Keratinocyte (primary cell): ENCODE measurements around the gene AK9. TPM values are rescaled to one million over a fixed set of nuclear protein-coding genes. Genes with fewer than 3 reads are reported as not detected.

Experiments
- DNase-seq: peaks from one replicate; pipeline ENCODE4 v3.0.0-alpha.2; 2011; ENCODE audit warnings: low read depth, missing footprints, low spot score
- FAIRE-seq: peaks from 2 replicates; lab custom pipeline; 2011; peaks lifted over from hg19 to GRCh38; lab: Jason Lieb, UNC
- H2AFZ ChIP-seq: 2 replicates; pipeline ENCODE4 v1.6.0; 2012; ENCODE audit warnings: low read length, control low read depth, inconsistent platforms; ENCODE audit not compliant: control insufficient read depth
- H3K27ac ChIP-seq: 2 replicates; pipeline ENCODE4 v1.5.1; 2011; ENCODE audit warnings: low read length; ENCODE audit not compliant: control insufficient read depth, insufficient read depth
- H3K27me3 ChIP-seq: 3 replicates; pipeline ENCODE4 v1.6.0; 2011; ENCODE audit warnings: low read length; ENCODE audit not compliant: control insufficient read depth, insufficient read depth; ENCODE audit errors: extremely low read depth
- H3K36me3 ChIP-seq, 2 experiments: 2 replicates in 1 of 2; 3 replicates in 1 of 2; pipeline ENCODE4 v1.5.1; 2011; ENCODE audit warnings: low read length in 2 of 2, mild to moderate bottlenecking in 1 of 2; ENCODE audit not compliant: control insufficient read depth in 2 of 2, insufficient read depth in 2 of 2; ENCODE audit errors: extremely low read depth in 1 of 2
- H3K4me1 ChIP-seq: 3 replicates; pipeline ENCODE4 v1.5.1; 2011; ENCODE audit warnings: low read length; ENCODE audit not compliant: control insufficient read depth, insufficient read depth; ENCODE audit errors: extremely low read depth
- H3K4me2 ChIP-seq: 3 replicates; pipeline ENCODE4 v1.6.0; 2011; ENCODE audit warnings: low read depth, low read length; ENCODE audit not compliant: control insufficient read depth, insufficient read depth; ENCODE audit errors: extremely low read depth
- H3K4me3 ChIP-seq, 3 experiments: fragments of 200-600 bp in 1 of 3; sonication (generic) in 1 of 3; 2 replicates in 2 of 3; 3 replicates in 1 of 3; pipeline ENCODE4 v1.5.1; 2011 to 2016; ENCODE audit warnings: low read length in 3 of 3, mild to moderate bottlenecking in 3 of 3, control low read depth in 2 of 3, inconsistent platforms in 1 of 3, low read depth in 1 of 3, mixed read lengths in 1 of 3, mixed run types in 1 of 3, moderate library complexity in 1 of 3; ENCODE audit not compliant: control insufficient read depth in 2 of 3, insufficient read depth in 2 of 3; ENCODE audit errors: extremely low read depth in 1 of 3
- H3K79me2 ChIP-seq: 2 replicates; pipeline ENCODE4 v1.6.0; 2012; ENCODE audit warnings: low read length; ENCODE audit not compliant: control insufficient read depth, insufficient read depth
- H3K9ac ChIP-seq: 3 replicates; pipeline ENCODE4 v1.6.0; 2011; ENCODE audit warnings: low read length; ENCODE audit not compliant: control insufficient read depth, insufficient read depth; ENCODE audit errors: extremely low read depth
- H3K9me1 ChIP-seq: 3 replicates; pipeline ENCODE4 v1.6.0; 2011; ENCODE audit warnings: low read length; ENCODE audit not compliant: control insufficient read depth, insufficient read depth; ENCODE audit errors: extremely low read depth
- H3K9me3 ChIP-seq: 2 replicates; pipeline ENCODE4 v1.5.1; 2012; ENCODE audit warnings: low read depth, low read length; ENCODE audit not compliant: control insufficient read depth
- H4K20me1 ChIP-seq: 3 replicates; pipeline ENCODE4 v1.6.0; 2011; ENCODE audit warnings: low read length; ENCODE audit not compliant: control insufficient read depth, insufficient read depth; ENCODE audit errors: extremely low read depth
- EZH2 ChIP-seq: IDR thresholded peaks from one replicate; pipeline ENCODE4 v1.6.1; 2012; ENCODE audit warnings: inconsistent platforms, mild to moderate bottlenecking, low read length, moderate library complexity
- dilution Hi-C: fragments of 300-500 bp; cut with MboI; formaldehyde crosslinking; loops from one replicate; pipeline ENCODE4 v1.7.0; 2020; ENCODE audit warnings: low sequenced_read_pairs; ENCODE audit not compliant: extremely low pct_ligation_motif_present
- polyA plus RNA-seq, 5 experiments: library from polyadenylated mRNA; depleted of rRNA in 3 of 5; stranded (reverse) in 3 of 5; stranded (forward) in 1 of 5; unstranded in 1 of 5; fragments of >200 nt; gene quantifications; 1 replicate in 1 of 5; 2 replicates in 3 of 5; 3 replicates in 1 of 5; pipeline versions ENCODE4 v1.2.1 to v1.2.3, GENCODE V29; 2011 to 2012; ENCODE audit warnings: missing spikeins in 2 of 5, low read depth in 1 of 5, low replicate concordance in 1 of 5
- TF ChIP-seq, protein P1 (sequence below), 3 experiments: IDR thresholded peaks in 1 of 3; conservative IDR thresholded peaks in 1 of 3; optimal IDR thresholded peaks in 1 of 3; 2 replicates in 2 of 3; 3 replicates in 1 of 3; pipeline versions ENCODE3 to v1.5.1; 2011; ENCODE audit warnings: low read length in 3 of 3, mild to moderate bottlenecking in 3 of 3, moderate library complexity in 2 of 3, control low read depth in 1 of 3, inconsistent platforms in 1 of 3; ENCODE audit not compliant: insufficient read depth in 2 of 3; ENCODE audit errors: extremely low read depth in 1 of 3

The AK9 gene
- polyA plus RNA-seq, 1 donor (not counting 4 experiments of a cell fraction or from before 2014, with no cell fraction given) = 1.8 TPM

GRCh38 chr6:109503327-109504224 is 187.4 kb downstream of the AK9 start:
- H3K27ac ChIP-seq = no peak overlapping the region
- no peak overlapping the region for H3K9ac ChIP-seq
- dilution Hi-C loops = no loop called here
- H3K27me3 ChIP-seq = no peaks in the 10 kb centered on the region
- H3K4me2 ChIP-seq = no peak overlapping the region
- DNase-seq (no peak), FAIRE-seq (no peak)
- no peak overlapping the region for H2AFZ ChIP-seq
- no peaks in the 10 kb centered on the region for H3K36me3 ChIP-seq
- H4K20me1 ChIP-seq = no peaks in the 10 kb centered on the region
- no peak for TF ChIP-seq EZH2
- TF ChIP-seq, protein P1, sequence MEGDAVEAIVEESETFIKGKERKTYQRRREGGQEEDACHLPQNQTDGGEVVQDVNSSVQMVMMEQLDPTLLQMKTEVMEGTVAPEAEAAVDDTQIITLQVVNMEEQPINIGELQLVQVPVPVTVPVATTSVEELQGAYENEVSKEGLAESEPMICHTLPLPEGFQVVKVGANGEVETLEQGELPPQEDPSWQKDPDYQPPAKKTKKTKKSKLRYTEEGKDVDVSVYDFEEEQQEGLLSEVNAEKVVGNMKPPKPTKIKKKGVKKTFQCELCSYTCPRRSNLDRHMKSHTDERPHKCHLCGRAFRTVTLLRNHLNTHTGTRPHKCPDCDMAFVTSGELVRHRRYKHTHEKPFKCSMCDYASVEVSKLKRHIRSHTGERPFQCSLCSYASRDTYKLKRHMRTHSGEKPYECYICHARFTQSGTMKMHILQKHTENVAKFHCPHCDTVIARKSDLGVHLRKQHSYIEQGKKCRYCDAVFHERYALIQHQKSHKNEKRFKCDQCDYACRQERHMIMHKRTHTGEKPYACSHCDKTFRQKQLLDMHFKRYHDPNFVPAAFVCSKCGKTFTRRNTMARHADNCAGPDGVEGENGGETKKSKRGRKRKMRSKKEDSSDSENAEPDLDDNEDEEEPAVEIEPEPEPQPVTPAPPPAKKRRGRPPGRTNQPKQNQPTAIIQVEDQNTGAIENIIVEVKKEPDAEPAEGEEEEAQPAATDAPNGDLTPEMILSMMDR (optimal IDR thresholded peaks at IDR 0.05 in 1 of 3, IDR thresholded peaks at IDR 0.05 in 1 of 3, conservative IDR thresholded peaks at IDR 0.05 in 1 of 3; ENCODE audit: extremely low read depth in 1 of 3, insufficient read depth in 2 of 3, low read length in 3 of 3) = no peak
- no peaks in the 10 kb centered on the region for H3K9me3 ChIP-seq
- no peaks in the 10 kb centered on the region for H3K9me1 ChIP-seq
- no peaks in the 10 kb centered on the region for H3K79me2 ChIP-seq
- H3K4me3 ChIP-seq = no peak overlapping the region
- H3K4me1 ChIP-seq = peaks cover 5% of the 10 kb centered on the region

DNA sequence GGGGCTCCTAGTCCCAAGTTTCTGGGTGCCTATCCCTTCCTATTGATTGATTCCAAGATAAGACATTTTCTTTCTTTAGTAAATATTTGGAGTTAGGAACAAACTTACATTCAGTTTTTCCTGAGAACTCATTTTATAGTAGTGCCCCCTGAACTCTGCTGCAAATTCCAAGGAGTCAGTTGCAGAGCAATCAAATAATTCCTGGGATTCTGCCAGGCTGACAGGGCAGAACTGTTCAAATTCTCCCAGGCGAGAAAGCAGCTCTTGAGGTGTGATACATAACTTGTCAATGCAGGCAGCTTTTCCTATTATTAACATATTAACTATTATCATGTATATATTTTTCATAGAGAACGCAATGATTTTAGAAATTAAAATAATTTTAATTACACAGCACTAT is 192.1 kb downstream of the AK9 start:
- Histone ChIP-seq H3K79me2 (no peaks in the 10 kb centered on the region), H4K20me1 (no peaks in the 10 kb centered on the region), H3K36me3 (no peaks in the 10 kb centered on the region), H3K27ac (no peak overlapping the region), H3K9me3 (no peaks in the 10 kb centered on the region), H3K9me1 (no peaks in the 10 kb centered on the region), H3K4me1 (no peaks in the 10 kb centered on the region), H3K4me3 (no peak overlapping the region), H3K27me3 (peaks cover 6% of the 10 kb centered on the region), H2AFZ (no peak overlapping the region), H3K4me2 (no peak overlapping the region), H3K9ac (no peak overlapping the region)
- FAIRE-seq (no peak), DNase-seq (no peak)
- dilution Hi-C loops = no loop called here
- TF ChIP-seq EZH2 = no peak
- TF ChIP-seq, protein P1 (optimal IDR thresholded peaks at IDR 0.05 in 1 of 3, IDR thresholded peaks at IDR 0.05 in 1 of 3, conservative IDR thresholded peaks at IDR 0.05 in 1 of 3; ENCODE audit: extremely low read depth in 1 of 3, insufficient read depth in 2 of 3, low read length in 3 of 3) = no peak
